Dorsolateral prefrontal cortex (tissue), 118 donors: ENCODE measurements around the gene DTWD1. TPM values are rescaled to one million over a fixed set of nuclear protein-coding genes. Genes with fewer than 3 reads are reported as not detected.

Experiments used
- total RNA-seq, 120 experiments: library from RNA; stranded (reverse); gene quantifications; one replicate each; pipeline versions ENCODE4 v1.2.3 to v1.2.4, GENCODE V29; 2022

The DTWD1 gene
- total RNA-seq, 120 experiments from 2014 or later, result 27.6 to 57.4 (median 39.4) TPM

Other genes with a start within 250 kb of the DTWD1 start
- gene FGF7, start 197.8 kb upstream of the DTWD1 start, total RNA-seq, result 1 to 10 TPM in 17 of 120 experiments, under 1 TPM in 101, not detected in 2; 0.17 to 2.7 (median 0.67) TPM
- 10 to 100 TPM in 34 of 120 experiments, 1 to 10 TPM in 86; 1.9 to 17.2 (median 8.4) TPM for gene FAM227B, start 230 bp upstream of the DTWD1 start, total RNA-seq